WTC11 (cell line): Measurements from ENCODE around the gene SATB1. TPM values are rescaled to one million over a fixed set of nuclear protein-coding genes. Genes with fewer than 3 reads are reported as not detected.
A peak's percentile ranks its signal among the peaks of the same experiment; 100 is the strongest.
"Not testable (repeated sequence)": the region's sequence is repeated elsewhere in the genome, so short reads cannot be mapped to it uniquely, and the experiment has no call there.

Experiments
- ATAC-seq: fragments of 200-7000 bp; cut with Tn5 transposase; 2 replicates; pipeline ENCODE4 v1.10.0; 2021; ENCODE audit warnings: mild to moderate bottlenecking, moderate library complexity
- CTCF ChIA-PET: fragments of 300-600 bp; sonication (Branson Sonifier 250); formaldehyde crosslinking; loops from one replicate; lab custom pipeline; 2021; ENCODE audit warnings: antibody characterized with exemption; lab: Charles Lee
- POLR2A ChIA-PET: fragments of 350-600 bp; sonication (Branson Sonifier 250); formaldehyde crosslinking; loops from one replicate; lab custom pipeline; 2021; ENCODE audit warnings: antibody characterized with exemption; lab: Charles Lee
- DNase-seq: peaks from one replicate; pipeline ENCODE4 v3.0.0; 2021; ENCODE audit warnings: low spot score
- H3K27ac Mint-ChIP-seq: 2 replicates; pipeline ENCODE4 v1.8.0; 2021; ENCODE audit warnings: mixed read lengths
- H3K27me3 Mint-ChIP-seq: 2 replicates; pipeline ENCODE4 v1.8.0; 2021; ENCODE audit warnings: low read depth, mild to moderate bottlenecking, moderate library complexity, mixed read lengths
- H3K36me3 Mint-ChIP-seq: 2 replicates; pipeline ENCODE4 v1.8.0; 2021; ENCODE audit warnings: mixed read lengths
- H3K4me1 Mint-ChIP-seq: 2 replicates; pipeline ENCODE4 v1.8.0; 2022; ENCODE audit warnings: mixed read lengths
- H3K4me3 Mint-ChIP-seq: 2 replicates; pipeline ENCODE4 v1.8.0; 2021; ENCODE audit warnings: mild to moderate bottlenecking, moderate library complexity, mixed read lengths
- H3K9me3 Mint-ChIP-seq: 2 replicates; pipeline ENCODE4 v1.8.0; 2021; ENCODE audit warnings: mixed read lengths
- CDX4 ChIP-seq: fragments of 250-450 bp; sonication (Bioruptor Pico); IDR thresholded peaks from 2 replicates; pipeline ENCODE4 v1.9.0; 2021; ENCODE audit warnings: moderate library complexity, mild to moderate bottlenecking, inconsistent platforms, borderline replicate concordance
- CREB1 ChIP-seq: sonication (generic); formaldehyde crosslinking; IDR thresholded peaks from 2 replicates; pipeline ENCODE4 v1.8.0; 2023; ENCODE audit warnings: mild to moderate bottlenecking, missing genetic modification reagents
- CREM ChIP-seq: sonication (generic); formaldehyde crosslinking; IDR thresholded peaks from 2 replicates; pipeline ENCODE4 v1.8.1; 2022; ENCODE audit warnings: mild to moderate bottlenecking, missing genetic modification reagents, moderate library complexity
- E2F4 ChIP-seq: sonication (generic); formaldehyde crosslinking; IDR thresholded peaks from 2 replicates; pipeline ENCODE4 v1.8.1; 2022; ENCODE audit warnings: low read depth, mild to moderate bottlenecking, moderate library complexity, missing genetic modification reagents, borderline replicate concordance
- MLX ChIP-seq: sonication (generic); formaldehyde crosslinking; IDR thresholded peaks from 2 replicates; pipeline ENCODE4 v1.8.1; 2023; ENCODE audit warnings: mild to moderate bottlenecking, missing genetic modification reagents, moderate library complexity
- TP53 ChIP-seq: sonication (generic); formaldehyde crosslinking; IDR thresholded peaks from 2 replicates; pipeline ENCODE4 v1.8.1; 2023; ENCODE audit warnings: mild to moderate bottlenecking, missing genetic modification reagents
- ZNF138 ChIP-seq: sonication (generic); formaldehyde crosslinking; conservative IDR thresholded peaks from 2 replicates; pipeline ENCODE4 v1.8.1; 2022; ENCODE audit warnings: mild to moderate bottlenecking, moderate library complexity, missing genetic modification reagents
- total RNA-seq: library from RNA; stranded (reverse); gene quantifications from 3 replicates; pipeline ENCODE4 v1.2.3, GENCODE V29; 2021
- TF ChIP-seq, protein P1 (sequence below): sonication (generic); formaldehyde crosslinking; IDR thresholded peaks from 2 replicates; pipeline ENCODE4 v1.8.0; 2022; ENCODE audit warnings: mild to moderate bottlenecking, missing genetic modification reagents
- TF ChIP-seq, protein P2 (sequence below): fragments of 250-450 bp; sonication (Bioruptor Pico); IDR thresholded peaks from 2 replicates; pipeline ENCODE4 v1.9.0; 2021; ENCODE audit warnings: mild to moderate bottlenecking
- TF ChIP-seq, protein P3 (sequence below): sonication (generic); formaldehyde crosslinking; IDR thresholded peaks from 2 replicates; pipeline ENCODE4 v1.8.0; 2023; ENCODE audit warnings: mild to moderate bottlenecking, missing genetic modification reagents

SATB1 gene
- total RNA-seq, 1 experiment from 2014 or later: 36.2 TPM

DNA sequence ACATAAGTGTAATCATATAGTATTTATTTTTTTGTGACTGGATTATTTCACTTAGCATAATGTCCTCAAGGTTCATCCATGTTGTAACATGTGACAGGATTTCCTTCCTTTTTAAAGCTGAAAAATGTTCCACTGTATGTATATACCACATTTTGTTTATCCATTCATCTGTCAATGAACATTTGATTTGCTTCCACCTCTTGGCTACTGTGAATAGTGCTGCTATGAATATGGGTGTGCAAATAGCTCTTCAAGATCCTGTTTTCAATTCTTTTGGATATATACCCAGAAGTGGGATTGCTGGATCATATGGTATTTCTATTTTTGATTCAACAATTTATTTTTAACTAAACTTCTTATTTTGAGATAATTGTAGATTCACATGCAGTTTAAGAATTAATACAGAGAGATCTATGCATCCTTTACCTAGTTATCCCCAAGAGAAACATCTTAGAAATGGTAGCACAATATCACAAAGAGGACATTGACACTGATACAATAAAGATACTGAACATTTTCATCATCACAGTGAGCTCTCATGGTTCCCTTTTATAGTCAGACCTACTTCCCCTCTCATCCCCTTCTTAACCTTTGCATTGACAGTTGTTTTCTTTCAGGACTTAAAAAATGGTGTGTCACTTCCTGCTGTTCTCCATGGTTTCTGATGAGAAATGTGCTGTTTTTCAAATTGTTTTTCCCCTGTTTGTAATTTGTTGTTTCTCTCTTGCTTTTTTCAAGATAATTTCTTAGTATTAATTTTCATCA lies 90.1 kb downstream of the SATB1 start (continued):
- TF ChIP-seq CDX4 (CRISPR knock-in tag) (no peak), ZNF138 (CRISPR knock-in tag) (no peak), CREM (no peak), MLX (CRISPR knock-in tag) (no peak), CREB1 (CRISPR knock-in tag) (no peak)
- TF ChIP-seq, protein P1, sequence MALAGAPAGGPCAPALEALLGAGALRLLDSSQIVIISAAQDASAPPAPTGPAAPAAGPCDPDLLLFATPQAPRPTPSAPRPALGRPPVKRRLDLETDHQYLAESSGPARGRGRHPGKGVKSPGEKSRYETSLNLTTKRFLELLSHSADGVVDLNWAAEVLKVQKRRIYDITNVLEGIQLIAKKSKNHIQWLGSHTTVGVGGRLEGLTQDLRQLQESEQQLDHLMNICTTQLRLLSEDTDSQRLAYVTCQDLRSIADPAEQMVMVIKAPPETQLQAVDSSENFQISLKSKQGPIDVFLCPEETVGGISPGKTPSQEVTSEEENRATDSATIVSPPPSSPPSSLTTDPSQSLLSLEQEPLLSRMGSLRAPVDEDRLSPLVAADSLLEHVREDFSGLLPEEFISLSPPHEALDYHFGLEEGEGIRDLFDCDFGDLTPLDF: no peak
- TF ChIP-seq, protein P2, sequence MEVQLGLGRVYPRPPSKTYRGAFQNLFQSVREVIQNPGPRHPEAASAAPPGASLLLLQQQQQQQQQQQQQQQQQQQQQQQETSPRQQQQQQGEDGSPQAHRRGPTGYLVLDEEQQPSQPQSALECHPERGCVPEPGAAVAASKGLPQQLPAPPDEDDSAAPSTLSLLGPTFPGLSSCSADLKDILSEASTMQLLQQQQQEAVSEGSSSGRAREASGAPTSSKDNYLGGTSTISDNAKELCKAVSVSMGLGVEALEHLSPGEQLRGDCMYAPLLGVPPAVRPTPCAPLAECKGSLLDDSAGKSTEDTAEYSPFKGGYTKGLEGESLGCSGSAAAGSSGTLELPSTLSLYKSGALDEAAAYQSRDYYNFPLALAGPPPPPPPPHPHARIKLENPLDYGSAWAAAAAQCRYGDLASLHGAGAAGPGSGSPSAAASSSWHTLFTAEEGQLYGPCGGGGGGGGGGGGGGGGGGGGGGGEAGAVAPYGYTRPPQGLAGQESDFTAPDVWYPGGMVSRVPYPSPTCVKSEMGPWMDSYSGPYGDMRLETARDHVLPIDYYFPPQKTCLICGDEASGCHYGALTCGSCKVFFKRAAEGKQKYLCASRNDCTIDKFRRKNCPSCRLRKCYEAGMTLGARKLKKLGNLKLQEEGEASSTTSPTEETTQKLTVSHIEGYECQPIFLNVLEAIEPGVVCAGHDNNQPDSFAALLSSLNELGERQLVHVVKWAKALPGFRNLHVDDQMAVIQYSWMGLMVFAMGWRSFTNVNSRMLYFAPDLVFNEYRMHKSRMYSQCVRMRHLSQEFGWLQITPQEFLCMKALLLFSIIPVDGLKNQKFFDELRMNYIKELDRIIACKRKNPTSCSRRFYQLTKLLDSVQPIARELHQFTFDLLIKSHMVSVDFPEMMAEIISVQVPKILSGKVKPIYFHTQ (CRISPR knock-in tag): no peak
- TF ChIP-seq, protein P3, sequence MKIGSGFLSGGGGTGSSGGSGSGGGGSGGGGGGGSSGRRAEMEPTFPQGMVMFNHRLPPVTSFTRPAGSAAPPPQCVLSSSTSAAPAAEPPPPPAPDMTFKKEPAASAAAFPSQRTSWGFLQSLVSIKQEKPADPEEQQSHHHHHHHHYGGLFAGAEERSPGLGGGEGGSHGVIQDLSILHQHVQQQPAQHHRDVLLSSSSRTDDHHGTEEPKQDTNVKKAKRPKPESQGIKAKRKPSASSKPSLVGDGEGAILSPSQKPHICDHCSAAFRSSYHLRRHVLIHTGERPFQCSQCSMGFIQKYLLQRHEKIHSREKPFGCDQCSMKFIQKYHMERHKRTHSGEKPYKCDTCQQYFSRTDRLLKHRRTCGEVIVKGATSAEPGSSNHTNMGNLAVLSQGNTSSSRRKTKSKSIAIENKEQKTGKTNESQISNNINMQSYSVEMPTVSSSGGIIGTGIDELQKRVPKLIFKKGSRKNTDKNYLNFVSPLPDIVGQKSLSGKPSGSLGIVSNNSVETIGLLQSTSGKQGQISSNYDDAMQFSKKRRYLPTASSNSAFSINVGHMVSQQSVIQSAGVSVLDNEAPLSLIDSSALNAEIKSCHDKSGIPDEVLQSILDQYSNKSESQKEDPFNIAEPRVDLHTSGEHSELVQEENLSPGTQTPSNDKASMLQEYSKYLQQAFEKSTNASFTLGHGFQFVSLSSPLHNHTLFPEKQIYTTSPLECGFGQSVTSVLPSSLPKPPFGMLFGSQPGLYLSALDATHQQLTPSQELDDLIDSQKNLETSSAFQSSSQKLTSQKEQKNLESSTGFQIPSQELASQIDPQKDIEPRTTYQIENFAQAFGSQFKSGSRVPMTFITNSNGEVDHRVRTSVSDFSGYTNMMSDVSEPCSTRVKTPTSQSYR (CRISPR knock-in tag): no peak

DNA sequence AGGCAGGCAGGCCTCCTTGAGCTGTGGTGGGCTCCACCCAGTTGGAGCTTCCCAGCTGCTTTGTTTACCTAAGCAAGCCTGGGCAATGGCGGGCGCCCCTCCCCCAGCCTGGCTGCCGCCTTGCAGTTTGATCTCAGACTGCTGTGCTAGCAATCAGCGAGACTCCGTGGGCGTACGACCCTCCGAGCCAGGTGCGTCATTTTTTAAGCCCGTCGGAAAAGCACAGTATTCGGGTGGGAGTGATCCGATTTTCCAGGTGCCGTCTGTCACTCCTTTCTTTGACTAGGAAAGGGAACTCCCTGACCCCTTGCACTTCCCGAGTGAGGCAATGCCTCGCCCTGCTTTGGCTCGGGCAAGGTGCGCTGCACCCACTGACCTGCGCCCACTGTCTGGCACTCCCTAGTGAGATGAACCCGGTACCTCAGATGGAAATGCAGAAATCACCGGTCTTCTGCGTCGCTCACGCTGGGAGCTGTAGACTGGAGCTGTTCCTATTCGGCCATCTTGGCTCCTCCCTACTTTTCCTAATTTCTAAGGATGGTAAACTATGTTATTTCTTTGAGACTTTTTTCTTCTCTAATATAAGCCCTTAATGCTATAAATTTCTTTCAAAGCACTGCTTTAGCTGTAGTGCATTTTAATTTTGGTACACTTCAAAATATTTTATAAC lies 94.2 kb downstream of the SATB1 start:
- ATAC-seq, CTCF ChIA-PET, DNase-seq, H3K27me3 Mint-ChIP-seq, POLR2A ChIA-PET: not testable (repeated sequence)
- Mint-ChIP-seq H3K9me3 (peaks cover 26% of the 10 kb centered on the region), H3K4me1 (peaks cover 34% of the 10 kb centered on the region), H3K4me3 (peak overlapping the region; percentile 70), H3K27ac (peak overlapping the region; percentile 87), H3K36me3 (peaks cover 41% of the 10 kb centered on the region)

GRCh38 chr3:18308096-18308650 lies 117.0 kb downstream of the SATB1 start:
- DNase-seq (no peak), ATAC-seq (no peak)
- POLR2A ChIA-PET: no interaction called here
- CTCF ChIA-PET: no interaction called here
- no peaks in the 10 kb centered on the region for H3K9me3 Mint-ChIP-seq
- no peaks in the 10 kb centered on the region for H3K36me3 Mint-ChIP-seq
- H3K27me3 Mint-ChIP-seq: no peaks in the 10 kb centered on the region
- H3K4me3 Mint-ChIP-seq: no peak overlapping the region
- no peak overlapping the region for H3K27ac Mint-ChIP-seq
- H3K4me1 Mint-ChIP-seq: no peaks in the 10 kb centered on the region
- TF ChIP-seq E2F4 (no peak), TP53 (no peak)
